B cell (primary cell): Measurements from ENCODE around the gene PRRX1. TPM values are rescaled to one million over a fixed set of nuclear protein-coding genes. Genes with fewer than 3 reads are reported as not detected.

Experiments used
- ATAC-seq: fragments of 200-7000 bp; cut with Tn5 transposase; one replicate; pipeline ENCODE4 v1.10.0; 2021; ENCODE audit warnings: low read depth, mild to moderate bottlenecking, moderate number of reproducible peaks, moderate library complexity
- CTCF ChIA-PET: fragments of 350-600 bp; sonication (Branson Sonifier 250); formaldehyde crosslinking; loops from one replicate; lab custom pipeline; 2021; ENCODE audit warnings: antibody characterized with exemption, inconsistent platforms; lab: Charles Lee
- POLR2A ChIA-PET: fragments of 350-600 bp; sonication (Branson Sonifier 250); formaldehyde crosslinking; loops from one replicate; lab custom pipeline; 2021; ENCODE audit warnings: antibody characterized with exemption; lab: Charles Lee
- DNase-seq: peaks from one replicate; pipeline ENCODE4 v3.0.0; 2013
- H2AFZ ChIP-seq: 2 replicates; pipeline ENCODE4 v1.6.1; 2012; ENCODE audit warnings: mild to moderate bottlenecking, low read depth, low read length; ENCODE audit not compliant: insufficient read depth, poor library complexity, severe bottlenecking
- H3K27ac ChIP-seq, 2 donors: 1 replicate in 1 of 2; 2 replicates in 1 of 2; pipeline ENCODE4 v1.5.1; 2012 to 2013; ENCODE audit warnings: low read length in 2 of 2, mild to moderate bottlenecking in 2 of 2, moderate library complexity in 1 of 2
- H3K27me3 ChIP-seq, 4 experiments: fragments of 200-600 bp in 1 of 4; sonication (generic) in 1 of 4; replicated peaks in 1 of 4; 1 replicate in 2 of 4; 2 replicates in 2 of 4; pipeline versions ENCODE4 v1.6.1 to v1.7.0; 2013 to 2016; ENCODE audit warnings: low read length in 3 of 4, mild to moderate bottlenecking in 2 of 4, mixed read lengths in 1 of 4, moderate library complexity in 1 of 4; ENCODE audit not compliant: insufficient read depth in 4 of 4, control insufficient read depth in 3 of 4; ENCODE audit errors: control extremely low read depth in 1 of 4
- H3K36me3 ChIP-seq, 2 experiments: replicated peaks in 1 of 2; 1 replicate in 1 of 2; 2 replicates in 1 of 2; pipeline versions ENCODE4 v1.6.1 to v1.7.1; 2013; ENCODE audit warnings: low read length in 1 of 2; ENCODE audit not compliant: insufficient read depth in 2 of 2, control insufficient read depth in 1 of 2; ENCODE audit errors: control extremely low read depth in 1 of 2, extremely low read depth in 1 of 2
- H3K4me1 ChIP-seq, 2 donors: fragments of 200-600 bp in 1 of 2; sonication (generic) in 1 of 2; 1 replicate in 1 of 2; 2 replicates in 1 of 2; pipeline versions ENCODE4 v1.5.1 to v1.6.1; 2013 to 2017; ENCODE audit warnings: low read length in 2 of 2; ENCODE audit not compliant: control insufficient read depth in 2 of 2, insufficient read depth in 2 of 2
- H3K4me2 ChIP-seq: replicated peaks from 2 replicates; pipeline ENCODE3; 2012; ENCODE audit warnings: mild to moderate bottlenecking, low read depth, low read length; ENCODE audit not compliant: poor library complexity, severe bottlenecking
- H3K4me3 ChIP-seq, 5 experiments: fragments of 200-600 bp in 1 of 5; sonication (generic) in 1 of 5; 1 replicate in 3 of 5; 2 replicates in 2 of 5; pipeline versions ENCODE4 v1.5.1 to v1.7.0; 2011 to 2016; ENCODE audit warnings: low read length in 4 of 5, mild to moderate bottlenecking in 4 of 5, low read depth in 2 of 5, control low read depth in 1 of 5, moderate library complexity in 1 of 5; ENCODE audit not compliant: insufficient read depth in 1 of 5; ENCODE audit errors: control extremely low read depth in 1 of 5, extremely low read depth in 1 of 5
- H3K79me2 ChIP-seq: fragments of 200-600 bp; sonication (generic); one replicate; pipeline ENCODE4 v1.6.0; 2016; ENCODE audit warnings: low read length; ENCODE audit not compliant: control insufficient read depth, insufficient read depth
- H3K9ac ChIP-seq: fragments of 200-600 bp; sonication (generic); 2 replicates; pipeline ENCODE4 v1.6.1; 2017; ENCODE audit warnings: mild to moderate bottlenecking, low read length, moderate library complexity
- H3K9me3 ChIP-seq, 3 donors: one replicate each; pipeline versions ENCODE4 v1.6.1 to v1.7.1; 2013; ENCODE audit warnings: low read length in 2 of 3; ENCODE audit not compliant: control insufficient read depth in 2 of 3, insufficient read depth in 1 of 3; ENCODE audit errors: control extremely low read depth in 1 of 3
- H4K20me1 ChIP-seq: 2 replicates; pipeline ENCODE4 v1.6.0; 2012; ENCODE audit warnings: mild to moderate bottlenecking, low read length; ENCODE audit not compliant: insufficient read depth, control insufficient read depth, poor library complexity, severe bottlenecking
- H3K27ac Mint-ChIP-seq: one replicate; pipeline ENCODE4 v1.8.0; 2021; ENCODE audit warnings: mixed read lengths
- H3K27me3 Mint-ChIP-seq: one replicate; pipeline ENCODE4 v1.8.0; 2021; ENCODE audit warnings: mixed read lengths
- H3K4me1 Mint-ChIP-seq: one replicate; pipeline ENCODE4 v1.8.0; 2021; ENCODE audit warnings: mixed read lengths
- H3K4me3 Mint-ChIP-seq: one replicate; pipeline ENCODE4 v1.8.0; 2021; ENCODE audit warnings: mixed read lengths
- H3K9me3 Mint-ChIP-seq: one replicate; pipeline ENCODE4 v1.8.0; 2022; ENCODE audit warnings: mixed read lengths; ENCODE audit not compliant: insufficient read depth
- EZH2 ChIP-seq: IDR thresholded peaks from 2 replicates; pipeline ENCODE4 v1.6.1; 2012; ENCODE audit warnings: borderline replicate concordance, low read depth, mild to moderate bottlenecking, moderate library complexity, low read length; ENCODE audit not compliant: insufficient read depth, poor library complexity, severe bottlenecking
- WGBS: methylation state at CpG from one replicate; pipeline ENCODE4 v1.1.5; 2013; ENCODE audit warnings: missing lambda C conversion rate; ENCODE audit not compliant: insufficient coverage; 5-methylcytosine and 5-hydroxymethylcytosine counted together
- intact Hi-C: fragments of 100-400 bp; cut with micrococcal nuclease; formaldehyde crosslinking; loops from one replicate; pipeline ENCODE4 v1.10.0; 2022
- polyA plus RNA-seq: library from polyadenylated mRNA; depleted of rRNA; stranded (reverse); fragments of >200 nt; gene quantifications from 2 replicates; pipeline ENCODE4 v1.2.3, GENCODE V29; 2012
- total RNA-seq, 2 donors: library from RNA; stranded (reverse); fragments of 120-200 nt in 1 of 2; gene quantifications; 1 replicate in 1 of 2; 2 replicates in 1 of 2; pipeline versions ENCODE4 v1.2.3 to v1.2.4, GENCODE V29; 2013 to 2022
- TF ChIP-seq, protein P1 (sequence below): fragments of 200-600 bp; IDR thresholded peaks from one replicate; pipeline ENCODE4 v1.8.0; 2022; ENCODE audit warnings: antibody characterized with exemption, mild to moderate bottlenecking

Gene PRRX1
- total and polyA plus RNA-seq, 2 donors (not counting 1 experiment from before 2014, with no cell fraction given), result not detected

DNA sequence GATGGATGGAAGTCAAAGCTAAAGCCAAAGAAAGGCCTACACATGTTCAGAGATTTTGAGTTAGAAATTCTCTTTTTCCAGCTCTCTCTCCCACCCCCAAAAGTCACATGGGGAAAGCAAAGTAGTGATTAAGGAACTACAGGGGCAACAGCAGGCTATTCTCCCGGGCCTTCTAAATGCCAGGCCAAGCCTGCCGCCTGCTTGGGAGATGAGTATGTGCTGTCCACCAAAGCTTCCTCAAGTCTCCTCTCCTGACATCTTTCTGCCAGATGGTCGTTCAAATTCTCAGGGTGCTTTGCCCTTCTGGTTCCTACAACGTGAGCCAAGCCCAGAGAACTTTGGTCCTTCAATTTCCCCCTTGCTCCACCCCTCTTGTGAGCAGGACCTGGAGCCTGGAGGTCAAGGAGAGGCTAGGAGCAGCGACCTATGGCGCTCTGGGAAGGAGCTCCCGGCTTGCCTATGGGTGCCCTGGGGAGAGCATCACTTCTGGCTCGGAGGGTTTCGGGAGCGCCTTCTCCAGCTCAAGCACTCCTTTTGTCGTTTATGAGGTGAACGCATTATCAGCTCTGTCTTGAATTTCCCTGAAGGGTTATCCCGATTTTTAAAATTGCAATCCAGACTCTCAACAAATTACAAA, 4.4 kb upstream of the PRRX1 start:
- Histone ChIP-seq H3K9ac (no peak overlapping the region), H3K27ac (no peak overlapping the region), H2AFZ (no peak overlapping the region), H3K4me3 (no peak overlapping the region), H3K4me1 (peaks cover 4 to 6% of the 10 kb centered on the region in 2 donors), H3K27me3 (peaks cover 0 to 60% (median 33%) of the 10 kb centered on the region in 4 experiments), H3K36me3 (no peaks in the 10 kb centered on the region), H4K20me1 (no peaks in the 10 kb centered on the region), H3K79me2 (no peaks in the 10 kb centered on the region), H3K4me2 (no peak overlapping the region), H3K9me3 (peaks cover 0 to 8% (median 0%) of the 10 kb centered on the region in 3 donors)
- Mint-ChIP-seq H3K9me3 (no peaks in the 10 kb centered on the region), H3K4me1 (no peaks in the 10 kb centered on the region), H3K4me3 (no peak overlapping the region), H3K27me3 (peaks cover 62% of the 10 kb centered on the region), H3K27ac (no peak overlapping the region)
- ChIA-PET POLR2A (no interaction called here), CTCF (no interaction called here)
- WGBS, result 46% methylated on average over 11 of the region's 13 CpGs
- TF ChIP-seq EZH2, result no peak
- TF ChIP-seq, protein P1, sequence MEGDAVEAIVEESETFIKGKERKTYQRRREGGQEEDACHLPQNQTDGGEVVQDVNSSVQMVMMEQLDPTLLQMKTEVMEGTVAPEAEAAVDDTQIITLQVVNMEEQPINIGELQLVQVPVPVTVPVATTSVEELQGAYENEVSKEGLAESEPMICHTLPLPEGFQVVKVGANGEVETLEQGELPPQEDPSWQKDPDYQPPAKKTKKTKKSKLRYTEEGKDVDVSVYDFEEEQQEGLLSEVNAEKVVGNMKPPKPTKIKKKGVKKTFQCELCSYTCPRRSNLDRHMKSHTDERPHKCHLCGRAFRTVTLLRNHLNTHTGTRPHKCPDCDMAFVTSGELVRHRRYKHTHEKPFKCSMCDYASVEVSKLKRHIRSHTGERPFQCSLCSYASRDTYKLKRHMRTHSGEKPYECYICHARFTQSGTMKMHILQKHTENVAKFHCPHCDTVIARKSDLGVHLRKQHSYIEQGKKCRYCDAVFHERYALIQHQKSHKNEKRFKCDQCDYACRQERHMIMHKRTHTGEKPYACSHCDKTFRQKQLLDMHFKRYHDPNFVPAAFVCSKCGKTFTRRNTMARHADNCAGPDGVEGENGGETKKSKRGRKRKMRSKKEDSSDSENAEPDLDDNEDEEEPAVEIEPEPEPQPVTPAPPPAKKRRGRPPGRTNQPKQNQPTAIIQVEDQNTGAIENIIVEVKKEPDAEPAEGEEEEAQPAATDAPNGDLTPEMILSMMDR, result no peak
- ATAC-seq (no peak), DNase-seq (no peak)
- intact Hi-C loops, result no loop called here

DNA sequence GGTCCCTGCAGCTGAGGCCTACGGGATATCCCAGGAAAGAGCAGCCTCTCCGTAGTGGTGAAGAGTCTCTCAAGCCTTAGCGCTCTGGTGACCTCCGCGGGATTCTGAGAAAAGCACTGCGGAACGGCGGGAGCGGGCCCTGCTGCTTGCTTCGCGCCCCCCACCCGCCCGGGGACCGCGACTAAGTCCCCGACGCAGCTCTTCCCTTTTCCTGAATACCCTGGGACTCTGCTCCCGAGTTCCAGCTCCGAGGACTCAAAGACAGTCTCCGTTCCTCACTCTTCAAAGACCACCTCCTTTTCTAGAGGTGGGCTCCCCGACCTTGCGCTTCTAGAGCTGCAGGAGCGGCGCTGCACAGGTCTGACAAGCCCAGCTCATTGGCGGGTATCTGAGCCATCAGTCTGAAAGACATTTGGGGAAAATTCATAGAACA, 3.6 kb upstream of the PRRX1 start:
- Mint-ChIP-seq H3K9me3 (no peaks in the 10 kb centered on the region), H3K27me3 (peaks cover 66% of the 10 kb centered on the region), H3K27ac (no peak overlapping the region), H3K4me1 (peaks cover 2% of the 10 kb centered on the region), H3K4me3 (no peak overlapping the region)
- no peaks in the 10 kb centered on the region for H3K79me2 ChIP-seq
- no peak for ATAC-seq
- no peaks in the 10 kb centered on the region for H3K36me3 ChIP-seq
- DNase-seq, result no peak
- no peak overlapping the region for H3K9ac ChIP-seq
- TF ChIP-seq, protein P1, result no peak
- no peak for TF ChIP-seq EZH2
- H3K4me1 ChIP-seq, result peaks cover 12 to 14% of the 10 kb centered on the region in 2 donors
- H3K9me3 ChIP-seq, result peaks cover 0 to 8% (median 0%) of the 10 kb centered on the region in 3 donors
- no peak overlapping the region for H3K4me3 ChIP-seq
- H3K27ac ChIP-seq, result no peak overlapping the region
- POLR2A ChIA-PET, result no interaction called here
- WGBS, result 13% methylated on average over 17 of the region's 25 CpGs
- H3K27me3 ChIP-seq, result peaks cover 0 to 68% (median 33%) of the 10 kb centered on the region in 4 experiments
- CTCF ChIA-PET, result no interaction called here
- H2AFZ ChIP-seq, result no peak overlapping the region
- no peaks in the 10 kb centered on the region for H4K20me1 ChIP-seq
- intact Hi-C loops, result no loop called here
- H3K4me2 ChIP-seq, result no peak overlapping the region
